Measurements from ENCODE around the gene ADSL. TPM values are rescaled to one million over a fixed set of nuclear protein-coding genes. Genes with fewer than 3 reads are reported as not detected.
A peak's percentile ranks its signal among the peaks of the same experiment; 100 is the strongest.

ADSL gene
- total RNA-seq, 1 donor from 2014 or later = 110 TPM

GRCh38 chr22:40335358-40335757 is 10.9 kb upstream of the ADSL start:
- Histone ChIP-seq H3K4me3 (ENCODE audit: low read depth, low read length) (no peak overlapping the region), H3K27me3 (ENCODE audit: control insufficient read depth, insufficient read depth, low read length) (no peaks in the 10 kb centered on the region), H3K36me3 (ENCODE audit: control insufficient read depth, insufficient read depth, low read length) (peaks cover 1% of the 10 kb centered on the region)
- FAIRE-seq = no peak
- no peak for TF ChIP-seq CTCF (IDR thresholded peaks at IDR 0.05; ENCODE audit: insufficient read depth, low read length, severe bottlenecking)
- no peak for DNase-seq (ENCODE audit: low read depth)

- FAIRE-seq = no peak
- DNase-seq (ENCODE audit: low read depth) = no peak
- no peaks in the 10 kb centered on the region for H3K36me3 ChIP-seq (ENCODE audit: control insufficient read depth, insufficient read depth, low read length)
- TF ChIP-seq CTCF (IDR thresholded peaks at IDR 0.05; ENCODE audit: insufficient read depth, low read length, severe bottlenecking) = no peak
- H3K27me3 ChIP-seq (ENCODE audit: control insufficient read depth, insufficient read depth, low read length) = no peaks in the 10 kb centered on the region
- no peak overlapping the region for H3K4me3 ChIP-seq (ENCODE audit: low read depth, low read length)
Measured at GRCh38 chr22:40340044-40340443, 6.3 kb upstream of the ADSL start.

- Histone ChIP-seq H3K27me3 (ENCODE audit: control insufficient read depth, insufficient read depth, low read length) (no peaks in the 10 kb centered on the region), H3K4me3 (ENCODE audit: low read depth, low read length) (no peak overlapping the region), H3K36me3 (ENCODE audit: control insufficient read depth, insufficient read depth, low read length) (no peaks in the 10 kb centered on the region)
- TF ChIP-seq CTCF (IDR thresholded peaks at IDR 0.05; ENCODE audit: insufficient read depth, low read length, severe bottlenecking) = no peak
- FAIRE-seq (no peak), DNase-seq (ENCODE audit: low read depth) (peak; percentile 5)
Measured at GRCh38 chr22:40341604-40342003, 4.7 kb upstream of the ADSL start.

GRCh38 chr22:40342521-40342920 is 3.8 kb upstream of the ADSL start:
- FAIRE-seq (no peak), DNase-seq (ENCODE audit: low read depth) (peak; percentile 3)
- H3K27me3 ChIP-seq (ENCODE audit: control insufficient read depth, insufficient read depth, low read length) = no peaks in the 10 kb centered on the region
- H3K4me3 ChIP-seq (ENCODE audit: low read depth, low read length) = no peak overlapping the region
- H3K36me3 ChIP-seq (ENCODE audit: control insufficient read depth, insufficient read depth, low read length) = no peaks in the 10 kb centered on the region
- TF ChIP-seq CTCF (IDR thresholded peaks at IDR 0.05; ENCODE audit: insufficient read depth, low read length, severe bottlenecking) = no peak

- no peak for TF ChIP-seq CTCF (IDR thresholded peaks at IDR 0.05; ENCODE audit: insufficient read depth, low read length, severe bottlenecking)
- DNase-seq (ENCODE audit: low read depth) (peak; percentile 44), FAIRE-seq (no peak)
- Histone ChIP-seq H3K4me3 (ENCODE audit: low read depth, low read length) (no peak overlapping the region), H3K27me3 (ENCODE audit: control insufficient read depth, insufficient read depth, low read length) (no peaks in the 10 kb centered on the region), H3K36me3 (ENCODE audit: control insufficient read depth, insufficient read depth, low read length) (peaks cover 3% of the 10 kb centered on the region)
Measured at GRCh38 chr22:40345271-40345670, 1.0 kb upstream of the ADSL start.

GRCh38 chr22:40345815-40346184 is 500 bp upstream of the ADSL start:
- TF ChIP-seq CTCF (IDR thresholded peaks at IDR 0.05; ENCODE audit: insufficient read depth, low read length, severe bottlenecking) = no peak
- no peak for FAIRE-seq
- H3K4me3 ChIP-seq (ENCODE audit: low read depth, low read length) = peak overlapping the region; percentile 75

More at GRCh38 chr22:40345815-40346184, 500 bp upstream of the ADSL start:
- peaks cover 3% of the 10 kb centered on the region for H3K36me3 ChIP-seq (ENCODE audit: control insufficient read depth, insufficient read depth, low read length)
- H3K27me3 ChIP-seq (ENCODE audit: control insufficient read depth, insufficient read depth, low read length) = no peaks in the 10 kb centered on the region
- peak; percentile 38 for DNase-seq (ENCODE audit: low read depth)

Measured in bronchial epithelial cell (primary cell).